Activated naive CD4-positive, alpha-beta T cell treated with anti-CD3 and anti-CD28 coated beads, Interleukin-2, amount 50 U/mL, for 16 hours (primary cell): ENCODE results near the gene TACO1.

ENCODE experiments used
- DNase-seq: peaks from one replicate; pipeline ENCODE4 v3.0.0-alpha.2; 2020

The TACO1 gene

DNA sequence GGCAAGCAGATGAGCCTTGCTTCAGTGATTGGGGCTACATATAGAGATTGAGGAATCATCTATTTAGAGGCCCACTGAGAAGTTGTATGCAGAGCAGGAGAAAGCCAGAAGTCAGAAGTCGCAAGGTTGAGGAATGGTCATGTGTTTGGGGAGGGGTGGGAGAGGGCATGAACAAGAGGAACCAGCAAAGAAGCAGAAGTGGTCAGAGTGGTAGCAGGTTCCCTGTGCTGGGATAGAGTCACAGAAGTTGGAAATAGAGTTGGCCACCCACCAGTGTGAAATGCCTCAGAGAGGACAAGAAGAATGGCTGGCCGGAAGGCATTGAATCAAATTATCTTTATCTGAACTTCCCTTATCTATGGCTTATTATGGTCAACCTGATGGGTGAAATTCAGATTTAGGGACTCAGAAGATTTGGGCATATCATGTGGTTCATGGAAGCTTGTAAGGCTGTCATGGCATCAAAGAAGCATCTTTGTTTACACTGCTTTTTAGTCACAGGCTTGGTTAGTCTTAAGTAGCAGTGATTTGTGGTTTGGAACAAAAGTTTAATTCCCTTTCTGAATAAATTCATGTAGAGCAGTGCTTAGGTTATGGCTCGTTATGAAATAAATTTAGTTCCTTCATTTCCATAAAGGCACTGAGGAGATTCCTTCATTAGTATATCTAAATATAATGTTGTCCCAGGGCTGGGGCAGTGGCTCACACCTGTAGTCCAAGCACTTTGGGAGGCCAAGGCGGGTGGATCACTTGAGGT lies 41.2 kb downstream of the TACO1 start:
- no peak for DNase-seq

DNA sequence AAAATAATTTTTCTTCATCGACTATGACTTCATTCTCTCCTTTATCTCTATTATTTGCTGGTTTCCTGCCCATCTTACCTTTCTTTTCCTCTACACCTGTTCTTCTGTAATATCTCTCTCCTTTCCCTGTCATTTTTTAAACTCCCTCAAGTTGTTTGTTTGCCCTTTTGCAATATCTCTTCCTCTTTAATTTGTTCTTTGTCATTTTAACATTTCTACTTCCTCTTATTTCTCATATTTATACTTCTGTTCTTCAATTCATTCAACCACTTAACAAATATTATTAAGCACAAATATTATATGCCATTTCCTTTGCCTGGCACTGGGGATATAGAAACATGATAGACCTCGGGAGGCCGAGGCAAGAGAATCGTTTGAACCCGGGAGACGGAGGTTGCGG lies 44.2 kb downstream of the TACO1 start:
- no peak for DNase-seq

DNA sequence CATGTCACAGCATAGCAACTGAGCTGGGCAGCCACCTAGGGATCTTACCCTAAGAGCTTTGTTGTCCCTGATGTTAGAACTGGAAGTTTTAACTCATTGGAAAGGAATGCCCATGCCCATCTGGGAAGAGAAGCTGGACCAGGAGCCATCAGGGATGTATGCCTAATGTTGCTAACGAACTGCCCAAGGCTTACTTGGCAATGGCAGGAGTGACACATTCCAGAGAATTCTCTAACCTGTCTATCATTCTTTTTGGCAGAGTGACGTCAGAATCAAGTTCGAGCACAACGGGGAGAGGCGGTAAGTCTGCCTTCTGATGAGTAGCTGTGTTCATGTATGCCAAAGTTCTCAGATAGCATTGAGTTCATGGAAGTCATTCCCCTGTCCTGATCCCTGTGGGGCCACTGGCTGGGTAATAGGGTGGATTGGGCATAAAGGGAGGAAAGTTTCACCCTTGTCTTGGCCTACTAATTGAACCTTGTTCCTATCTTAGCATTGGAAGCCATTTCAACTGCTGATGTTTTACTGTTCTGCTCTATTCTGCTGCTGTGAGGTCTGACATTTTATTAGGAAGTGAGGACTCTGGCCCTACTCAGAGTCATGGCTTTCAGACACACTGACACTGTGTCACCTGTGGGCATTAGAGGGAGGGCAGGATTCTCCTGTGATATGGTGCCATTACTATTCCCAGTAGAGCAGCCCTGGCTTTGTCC lies 45.2 kb downstream of the TACO1 start:
- DNase-seq, result no peak

DNA sequence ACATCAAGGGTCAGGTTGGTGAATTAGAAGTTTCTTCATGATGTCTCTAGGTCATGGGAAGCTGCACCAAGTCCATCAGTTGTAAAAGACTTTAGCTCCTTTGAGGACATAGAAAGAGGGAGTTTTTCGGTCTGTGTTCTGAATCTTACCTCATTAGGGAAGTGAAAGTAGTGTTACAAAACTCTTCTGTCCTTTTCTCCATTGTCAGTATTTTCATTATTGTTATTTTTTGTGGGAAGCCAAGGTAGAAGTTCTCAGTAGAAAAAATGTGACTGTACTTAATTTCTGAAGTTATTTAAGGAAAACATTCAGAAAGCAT lies 45.8 kb downstream of the TACO1 start:
- DNase-seq, result no peak

DNA sequence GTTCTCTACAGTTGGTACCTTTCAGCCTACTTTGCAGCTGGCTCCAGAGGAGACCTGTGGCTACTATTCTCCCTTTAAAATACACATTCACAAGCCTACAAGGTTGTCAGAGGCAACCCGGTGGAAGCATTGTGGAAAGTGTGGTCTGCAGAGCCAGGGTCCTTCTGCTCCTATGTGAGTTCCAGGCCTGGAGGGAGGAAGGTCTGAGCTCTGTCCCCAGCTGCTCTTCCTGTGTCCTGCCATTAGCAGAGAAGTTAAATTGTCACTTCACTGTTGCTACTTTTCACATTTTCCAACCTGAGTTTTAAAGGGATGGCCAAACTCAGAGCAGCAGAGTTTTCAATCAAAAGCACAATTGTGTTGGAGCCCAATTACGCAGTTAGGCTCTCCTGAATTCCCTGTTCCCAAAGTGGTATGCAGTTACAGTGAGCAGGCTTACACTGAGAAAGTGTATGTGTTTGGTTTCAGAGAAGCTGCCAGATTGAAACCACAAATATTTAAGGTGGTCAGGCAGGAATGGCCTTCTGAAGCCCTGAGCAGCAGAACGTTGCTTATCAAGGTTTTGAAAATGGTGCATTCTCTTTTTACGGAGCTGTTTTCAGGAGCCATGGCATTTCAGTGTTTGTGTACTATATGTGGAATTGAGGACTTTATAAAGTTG lies 46.5 kb downstream of the TACO1 start:
- no peak for DNase-seq

DNA sequence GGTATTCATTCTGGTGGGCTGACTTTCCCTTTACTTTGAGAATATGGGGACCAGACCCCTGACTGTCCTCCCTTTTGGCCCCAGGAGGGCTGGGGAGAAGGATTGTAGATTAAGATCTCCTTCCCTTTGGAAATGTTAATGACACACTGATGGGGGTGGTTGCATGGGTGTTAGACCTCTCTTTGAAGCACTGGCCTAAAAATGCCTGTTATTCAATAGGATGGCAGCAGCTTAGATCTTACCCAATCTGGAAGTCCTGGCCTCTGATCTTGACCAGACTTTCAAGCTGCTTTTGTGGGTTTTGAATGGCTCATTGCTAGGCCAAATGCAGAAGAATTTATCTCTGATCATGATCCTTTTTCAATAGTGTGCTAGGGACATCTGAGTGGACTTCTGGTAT lies 47.2 kb downstream of the TACO1 start:
- no peak for DNase-seq

DNA sequence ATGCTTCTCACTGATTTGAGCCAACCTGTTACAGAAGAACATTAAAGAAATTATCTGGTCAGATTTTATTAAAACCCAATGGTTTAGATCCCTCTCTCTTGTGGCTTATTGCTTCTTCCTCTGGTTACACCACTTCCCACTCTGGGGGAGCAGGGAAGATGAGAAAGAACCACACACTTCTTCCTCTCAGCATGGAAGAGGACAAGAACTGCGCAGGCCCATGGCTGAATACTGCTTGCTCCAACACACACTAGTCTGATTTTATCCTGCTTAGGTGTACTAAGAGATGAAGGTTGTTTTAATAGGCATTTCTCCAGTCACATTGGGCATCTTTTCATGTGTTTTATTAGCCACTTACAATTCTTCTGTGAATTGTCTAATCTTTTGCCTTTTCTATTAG lies 49.1 kb downstream of the TACO1 start:
- no peak for DNase-seq

DNA sequence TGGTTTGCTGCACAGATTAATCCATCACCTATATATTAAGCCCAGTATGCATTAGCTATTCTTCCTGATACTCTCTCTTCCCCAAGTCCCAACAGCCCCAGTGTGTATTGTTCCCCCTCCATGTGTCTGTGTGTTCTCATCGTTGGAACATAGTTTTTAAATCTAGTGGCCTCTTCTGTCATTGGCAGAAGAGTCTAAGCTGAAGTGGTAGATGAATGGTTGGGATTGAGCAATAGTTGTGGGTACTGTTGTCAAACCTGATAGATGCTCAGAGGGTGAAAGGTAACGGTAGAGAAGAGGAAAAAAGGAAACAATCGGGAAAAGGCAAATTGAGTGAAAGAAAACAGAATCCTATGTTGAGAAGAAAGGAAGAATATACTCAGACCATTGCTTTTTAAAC lies 51.4 kb downstream of the TACO1 start:
- no peak for DNase-seq

DNA sequence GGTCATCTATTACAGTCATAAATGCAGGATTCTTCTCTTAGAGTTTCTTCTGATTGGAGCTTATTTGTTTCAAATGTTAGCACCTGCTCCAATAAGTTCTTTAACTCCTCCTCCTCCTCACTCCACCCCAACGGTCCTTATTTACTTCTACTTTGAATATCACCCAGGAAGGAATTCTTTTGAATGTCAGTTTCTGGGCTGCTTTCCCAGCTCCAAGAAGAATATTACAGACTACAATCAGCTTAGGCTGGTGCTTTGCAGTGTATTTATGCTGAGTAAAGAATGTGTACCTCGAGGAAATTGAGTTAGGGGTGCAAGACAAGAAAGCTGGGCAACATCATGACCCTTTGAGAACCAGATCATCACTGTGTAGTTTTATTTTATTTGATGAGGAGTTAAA lies 52.4 kb downstream of the TACO1 start:
- no peak for DNase-seq

DNA sequence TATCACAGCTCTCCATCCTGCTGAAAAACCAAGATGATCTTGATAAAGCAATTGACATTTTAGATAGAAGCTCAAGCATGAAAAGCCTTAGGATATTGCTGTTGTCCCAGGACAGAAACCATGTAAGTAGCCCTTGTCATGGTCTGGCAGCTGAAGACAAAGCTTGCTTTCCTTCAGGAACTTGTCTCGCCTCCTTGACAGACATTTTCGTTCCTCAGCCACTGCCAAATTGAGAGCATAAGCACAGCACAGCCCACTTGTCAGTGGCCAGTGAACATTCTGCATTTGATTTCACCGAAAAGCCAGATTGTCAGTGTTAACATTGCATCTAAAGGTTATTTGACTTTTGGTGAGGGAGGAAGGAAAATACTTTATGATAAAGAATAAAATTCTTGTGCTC lies 57.1 kb downstream of the TACO1 start:
- DNase-seq, result no peak
